CD4-positive, alpha-beta T cell treated with Interleukin-1 beta for 1 hour (primary cell): Measurements from ENCODE around the gene TMEM190.

ENCODE experiments used
- DNase-seq, 2 donors: peaks; one replicate each; pipeline ENCODE4 v3.0.0-alpha.2; 2020 to 2022

TMEM190 gene

DNA sequence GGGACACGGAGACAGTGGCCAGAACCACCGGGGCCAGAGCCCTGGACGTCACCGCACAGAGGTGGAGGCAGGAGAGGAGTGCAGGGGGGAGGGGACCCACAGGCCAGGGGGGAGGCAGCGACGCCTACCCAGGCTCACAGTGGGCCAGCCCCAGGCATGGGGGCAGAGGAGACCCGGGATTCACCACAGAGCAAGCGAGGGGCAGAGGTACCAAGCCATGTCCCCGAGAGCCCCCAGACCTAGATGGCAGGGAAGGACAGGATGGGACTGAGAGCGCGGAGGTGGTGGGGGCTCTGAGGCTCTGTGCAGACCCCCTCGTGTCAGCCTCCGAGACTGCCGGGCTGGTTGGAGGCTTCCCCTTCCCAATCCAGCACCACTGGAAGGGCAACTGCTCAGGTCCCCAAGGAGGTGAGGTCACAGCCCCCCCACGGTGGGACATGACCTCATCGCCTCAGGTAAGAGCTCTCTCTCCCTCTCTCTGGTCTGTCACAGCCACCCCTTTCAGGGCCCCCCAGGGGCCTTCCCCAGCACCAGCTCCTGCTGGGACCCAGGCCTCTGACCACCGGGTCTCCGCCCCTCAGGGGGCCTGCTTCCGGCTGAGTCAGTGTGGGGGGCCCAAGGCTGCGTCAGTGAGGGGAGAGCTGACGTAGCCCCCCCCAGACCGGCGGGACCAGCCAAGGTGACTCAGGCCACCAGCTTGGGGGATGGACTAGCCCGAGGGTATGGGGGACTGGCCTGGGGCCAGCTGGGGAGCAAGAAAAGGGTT lies 4.1 kb upstream of the TMEM190 start:
- DNase-seq: no peak

- DNase-seq: no peak
Observed at GRCh38 chr19:55373306-55373992, 3.2 kb upstream of the TMEM190 start.

DNA sequence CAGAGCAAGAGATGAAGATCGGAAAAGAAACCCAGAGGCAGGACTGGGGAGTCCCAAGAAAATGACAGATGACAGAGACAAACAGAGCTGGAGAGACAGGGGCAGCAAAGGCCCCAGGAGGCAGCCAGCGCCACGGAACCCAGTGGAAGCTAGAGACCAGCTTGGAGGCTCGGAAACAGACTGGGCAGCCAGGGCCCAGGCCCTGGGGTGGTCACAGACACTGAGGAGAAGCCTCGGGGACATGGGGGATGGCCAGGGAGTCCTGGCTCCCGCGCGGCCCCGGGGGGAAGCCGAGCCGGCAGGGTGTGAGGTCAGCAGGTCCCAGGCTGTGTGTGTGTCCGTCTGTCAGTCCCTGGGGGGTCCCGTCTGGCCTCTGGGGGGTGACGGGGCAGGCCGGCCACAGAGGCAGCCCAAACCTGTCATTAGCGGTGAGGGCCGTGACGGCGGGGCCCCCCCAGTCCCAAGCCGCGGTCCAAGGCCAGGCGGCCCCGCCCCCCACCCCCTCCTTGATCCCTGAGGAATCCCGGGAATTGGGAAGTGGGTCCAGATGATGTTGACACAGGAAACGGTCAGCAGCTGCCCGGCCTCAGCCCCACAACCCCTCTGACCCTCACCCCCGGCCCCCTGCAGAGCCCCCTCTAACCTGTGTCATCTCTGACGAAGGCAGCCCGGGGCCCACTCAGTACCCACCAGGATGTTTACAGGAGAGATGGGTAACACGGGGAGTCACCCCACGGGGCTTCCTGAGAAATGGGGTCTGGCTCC lies 2.5 kb upstream of the TMEM190 start:
- DNase-seq: no peak

DNA sequence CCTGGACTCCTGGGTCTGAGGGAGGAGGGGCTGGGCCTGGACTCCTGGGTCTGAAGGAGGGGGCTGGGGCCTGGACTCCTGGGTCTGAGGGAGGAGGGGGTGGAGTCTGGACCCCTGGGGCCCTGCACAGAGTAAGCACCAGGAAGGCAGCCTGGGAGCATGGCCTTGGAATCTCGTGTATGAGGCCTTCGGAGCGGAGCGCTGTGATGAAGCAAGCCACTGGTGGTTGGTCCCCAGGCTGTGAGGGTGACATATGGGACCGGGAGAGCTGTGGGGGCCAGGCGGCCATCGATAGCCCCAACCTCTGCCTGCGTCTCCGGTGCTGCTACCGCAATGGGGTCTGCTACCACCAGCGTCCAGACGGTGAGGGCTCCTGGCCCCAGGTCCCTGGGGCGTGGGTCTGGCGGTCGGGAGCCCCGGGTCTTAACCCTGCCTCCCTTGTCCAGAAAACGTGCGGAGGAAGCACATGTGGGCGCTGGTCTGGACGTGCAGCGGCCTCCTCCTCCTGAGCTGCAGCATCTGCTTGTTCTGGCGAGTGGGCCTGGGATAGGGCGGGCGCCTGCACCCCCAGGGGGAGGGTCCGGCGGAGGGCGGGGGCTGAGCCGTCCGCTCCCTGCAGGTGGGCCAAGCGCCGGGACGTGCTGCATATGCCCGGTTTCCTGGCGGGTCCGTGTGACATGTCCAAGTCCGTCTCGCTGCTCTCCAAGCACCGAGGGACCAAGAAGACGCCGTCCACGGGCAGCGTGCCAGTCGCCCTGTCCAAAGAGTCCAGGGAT lies 918 bp downstream of the TMEM190 start:
- DNase-seq: no peak

- no peak for DNase-seq
Observed at GRCh38 chr19:55379174-55379573, 2.5 kb downstream of the TMEM190 start.

- DNase-seq: no peak
Observed at GRCh38 chr19:55382013-55382412, 5.4 kb downstream of the TMEM190 start.

DNA sequence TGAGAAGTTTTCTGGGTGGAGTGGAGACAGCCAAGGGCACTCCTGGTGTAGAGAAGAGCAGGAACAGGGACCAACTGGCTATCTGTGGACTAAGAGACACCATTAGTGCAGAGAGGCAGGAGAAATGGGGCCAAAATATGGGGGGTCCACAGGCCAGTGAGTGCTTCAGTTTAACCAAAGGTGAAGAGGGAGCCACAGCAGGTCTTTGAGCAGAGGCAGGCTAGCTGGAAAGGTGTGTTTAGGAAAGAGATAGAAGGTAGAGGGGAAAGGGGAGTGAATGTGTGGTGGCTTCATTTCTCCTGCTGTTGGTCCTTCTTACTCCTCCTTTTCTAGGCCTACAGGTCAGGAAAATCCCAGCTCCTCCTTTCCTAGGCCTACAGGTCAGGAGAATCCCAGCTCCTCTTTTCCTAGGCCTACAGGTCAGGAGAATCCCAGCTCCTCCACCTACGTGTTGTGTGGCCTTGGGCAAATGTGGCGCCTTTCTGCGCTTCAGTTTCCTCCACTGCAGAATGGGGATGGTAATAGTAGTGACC lies 6.0 kb downstream of the TMEM190 start:
- no peak for DNase-seq

- peak; percentile 50 for DNase-seq
Observed at GRCh38 chr19:55383279-55384130, 6.9 kb downstream of the TMEM190 start.

DNA sequence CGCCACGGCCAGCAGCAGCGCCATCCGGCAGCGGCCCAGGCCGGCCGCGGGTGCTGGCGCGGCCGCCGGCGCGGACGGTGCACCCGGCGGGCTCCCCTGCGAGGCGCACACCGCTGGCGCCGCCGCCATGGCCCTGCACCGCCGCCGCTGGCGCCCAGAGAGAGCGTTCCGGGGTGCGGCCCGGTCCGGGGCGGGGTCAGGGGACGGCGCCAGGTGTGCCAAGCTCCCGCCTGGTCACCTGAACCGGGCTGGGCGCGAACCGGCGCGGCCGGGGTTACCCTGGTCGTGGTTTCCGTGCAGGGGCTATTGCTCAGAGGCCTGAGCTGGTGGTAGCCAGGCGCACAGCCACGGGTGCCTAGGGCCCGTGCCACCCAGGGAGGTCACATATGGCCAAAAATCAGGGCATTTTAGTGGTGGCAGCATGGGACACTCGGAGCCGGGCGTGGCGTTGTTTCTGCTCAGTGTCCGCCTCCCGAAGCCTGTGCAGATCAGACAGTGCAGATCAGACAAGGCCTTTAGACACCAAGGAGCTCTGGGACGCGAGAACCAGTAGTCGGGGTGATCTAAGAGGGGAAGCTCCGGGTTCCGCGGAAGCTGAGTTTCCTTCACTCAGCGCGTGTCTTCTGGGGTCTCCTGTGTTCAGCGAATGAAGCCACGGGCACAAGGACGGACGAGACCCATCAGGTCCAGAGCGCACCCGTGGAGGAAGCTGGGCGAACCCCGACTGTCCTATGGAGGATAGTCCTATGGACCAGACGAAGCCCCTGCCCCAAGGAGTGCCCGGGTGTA lies 7.7 kb downstream of the TMEM190 start, which contains the start of gene TMEM238:
Gene TMEM238, minus strand, starts transcription at position 162 of the 789 bp plus-strand sequence. Its CDS starts 33 bp downstream, at position 129.
- DNase-seq: peak; percentile 18 to 46

DNA sequence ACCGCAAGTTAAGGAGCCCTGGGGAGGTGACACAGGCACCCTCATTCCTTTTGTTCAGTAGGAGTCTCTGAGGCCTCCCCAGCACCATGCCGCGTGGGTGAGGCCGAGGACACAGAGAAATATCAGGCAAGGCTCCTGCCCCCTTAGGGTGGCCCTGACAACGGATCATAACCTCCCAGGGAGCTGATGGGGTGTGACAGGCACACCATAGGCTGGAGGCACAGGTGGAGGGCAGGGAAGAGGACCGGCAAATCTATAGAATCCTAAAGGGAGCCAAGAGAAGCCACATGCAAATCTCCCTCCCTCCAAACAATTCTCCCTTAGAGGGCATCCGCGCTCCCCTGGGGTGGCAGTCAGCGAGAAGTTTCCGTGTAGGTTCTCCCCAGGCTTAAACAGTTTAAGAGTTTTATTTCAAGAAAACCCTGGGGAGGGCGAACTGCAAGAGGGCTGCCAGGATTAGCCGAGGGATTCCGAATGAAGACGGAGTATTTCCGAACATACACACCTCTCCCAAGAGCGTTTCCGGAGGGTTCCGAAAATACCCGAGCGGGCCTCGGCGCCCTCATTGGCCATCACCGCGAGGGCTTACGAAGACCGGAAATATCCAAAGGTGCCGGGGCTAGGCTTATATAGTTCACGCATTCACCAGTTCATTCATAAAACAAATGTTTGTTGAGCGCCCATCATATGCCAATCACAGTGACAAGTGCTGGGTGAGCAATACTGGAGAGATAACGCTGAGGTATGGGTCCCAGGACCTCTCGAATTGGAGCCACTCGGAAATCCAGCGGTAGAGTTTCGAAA lies 8.5 kb downstream of the TMEM190 start:
- DNase-seq: peak; percentile 94 to 96

GRCh38 chr19:55385724-55386492 lies 9.3 kb downstream of the TMEM190 start, which contains the start of gene RPL28:
Gene RPL28 (plus strand): TSS chr19:55385932. CDS start chr19:55386358, 426 bp downstream.
- peak; percentile 99 for DNase-seq

DNA sequence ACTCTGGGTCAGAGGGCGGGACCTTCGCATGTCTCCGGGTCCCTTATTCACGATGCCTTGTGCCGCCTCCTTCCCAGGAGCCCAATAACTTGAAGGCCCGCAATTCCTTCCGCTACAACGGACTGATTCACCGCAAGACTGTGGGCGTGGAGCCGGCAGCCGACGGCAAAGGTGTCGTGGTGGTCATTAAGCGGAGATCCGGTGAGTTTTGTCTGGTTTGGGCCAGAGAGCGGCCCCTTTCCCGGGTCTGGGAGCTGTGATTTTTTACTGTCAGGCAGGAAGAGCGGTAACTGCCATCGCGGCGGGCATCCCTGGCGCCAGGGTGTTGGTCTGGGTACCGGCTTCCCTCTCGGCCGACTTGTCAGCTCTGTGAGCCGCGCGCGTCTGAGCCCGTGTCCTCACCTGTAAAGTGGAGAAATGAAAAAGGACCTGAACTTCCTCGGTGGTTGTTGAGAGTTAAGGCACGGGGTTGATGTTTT lies 9.9 kb downstream of the TMEM190 start:
- DNase-seq: no peak

GRCh38 chr19:55387736-55388497 lies 11.3 kb downstream of the TMEM190 start:
- no peak for DNase-seq

GRCh38 chr19:55389386-55390317 lies 13.0 kb downstream of the TMEM190 start:
- DNase-seq: peak in 1 of 2 donors; percentile 16

DNA sequence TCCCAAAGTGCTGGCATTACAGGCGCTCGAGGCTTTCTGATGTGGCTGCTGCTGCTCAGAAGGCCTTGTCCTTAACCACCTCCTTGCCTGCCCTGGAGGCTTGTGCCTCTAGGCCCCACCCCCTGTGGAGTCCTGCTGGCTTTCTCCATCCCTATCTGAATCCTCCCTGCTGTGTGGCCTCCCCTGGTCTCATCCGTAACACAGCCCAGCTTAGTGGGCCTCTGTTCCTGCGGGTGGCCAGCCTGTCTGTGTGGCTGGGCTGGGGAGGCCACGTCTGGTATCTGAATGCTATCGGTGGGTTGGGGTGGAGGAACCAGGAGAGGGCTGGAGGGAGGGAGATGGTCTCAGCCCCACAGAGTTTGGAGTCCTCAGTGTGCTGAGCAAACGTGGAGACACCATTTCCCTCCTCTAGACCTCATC lies 13.8 kb downstream of the TMEM190 start:
- peak in 1 of 2 donors; percentile 4 for DNase-seq

DNA sequence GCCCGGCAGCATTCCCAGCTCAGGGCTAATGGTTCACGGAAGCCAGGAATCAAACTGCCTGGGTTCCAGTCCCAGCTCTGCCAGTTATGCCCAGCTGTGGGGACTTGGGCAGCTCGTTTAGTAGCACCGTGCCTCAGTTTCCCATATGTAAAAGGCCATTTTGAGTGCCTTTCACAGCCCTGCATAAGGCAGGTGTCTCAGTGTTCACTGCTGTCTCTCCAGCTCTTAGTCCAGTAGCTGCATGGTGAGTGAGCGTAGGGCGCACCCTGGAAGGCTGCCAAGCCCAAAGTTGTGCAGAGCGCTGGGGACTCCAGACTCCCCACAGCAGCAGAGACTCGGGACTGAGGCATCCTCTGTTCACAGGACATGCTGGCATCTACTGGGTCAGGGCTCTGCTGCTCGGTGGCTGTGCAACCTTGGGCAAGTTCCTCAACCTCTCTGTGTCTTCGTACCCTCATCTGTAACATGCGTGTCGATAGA lies 14.6 kb downstream of the TMEM190 start:
- DNase-seq: no peak
